ENCODE data around the gene SDHA. TPM values are rescaled to one million over a fixed set of nuclear protein-coding genes. Genes with fewer than 3 reads are reported as not detected.
"Not testable (repeated sequence)": the region's sequence is repeated elsewhere in the genome, so short reads cannot be mapped to it uniquely, and the experiment has no call there.

SDHA gene
- total RNA-seq, 2 experiments from 2014 or later = 130 to 150 TPM

GRCh38 chr5:227375-227774, 9.3 kb downstream of the SDHA start:
- H3K27ac Mint-ChIP-seq, H3K4me3 Mint-ChIP-seq, H3K27me3 Mint-ChIP-seq, H3K9me3 Mint-ChIP-seq, POLR2A ChIA-PET, DNase-seq: not testable (repeated sequence)
- peaks cover 61% of the 10 kb centered on the region for H3K36me3 Mint-ChIP-seq (ENCODE audit: low read depth)
- CTCF ChIA-PET = interaction anchor here (0.7 kb wide), 1 partner anchor 17 kb away, joined by 3 read pairs; no protein-coding TSS in a partner anchor
- peaks cover 13% of the 10 kb centered on the region for H3K4me1 Mint-ChIP-seq

DNA sequence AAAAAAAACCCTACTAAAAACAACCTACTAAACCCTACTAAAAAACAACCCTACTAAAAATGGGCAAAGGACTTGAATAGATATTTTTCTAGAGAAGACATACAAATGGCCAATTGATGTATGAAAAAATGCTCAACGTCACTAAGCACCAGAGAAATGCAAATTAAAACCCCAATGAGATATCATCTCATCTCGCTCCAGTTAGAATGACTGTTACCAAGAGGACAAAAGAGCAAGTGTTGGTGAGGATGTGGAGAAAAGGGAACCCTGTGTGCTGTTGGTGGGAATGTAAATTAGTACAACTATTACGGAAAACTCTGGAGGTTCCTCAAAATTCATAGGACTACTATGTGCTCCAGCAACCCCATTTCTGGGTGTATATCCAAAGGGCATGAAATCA, 10.8 kb downstream of the SDHA start:
- H3K4me1 Mint-ChIP-seq = peaks cover 2% of the 10 kb centered on the region
- POLR2A ChIA-PET = no interaction called here
- no peaks in the 10 kb centered on the region for H3K9me3 Mint-ChIP-seq
- no peak for DNase-seq
- H3K27me3 Mint-ChIP-seq = no peaks in the 10 kb centered on the region
- H3K4me3 Mint-ChIP-seq = no peak overlapping the region
- CTCF ChIA-PET = no interaction called here
- H3K36me3 Mint-ChIP-seq (ENCODE audit: low read depth) = peaks cover 63% of the 10 kb centered on the region
- no peak overlapping the region for H3K27ac Mint-ChIP-seq

GRCh38 chr5:230711-231110, 12.6 kb downstream of the SDHA start:
- H3K27ac Mint-ChIP-seq = no peak overlapping the region
- ChIA-PET CTCF (no interaction called here), POLR2A (no interaction called here)
- DNase-seq = no peak
- no peak overlapping the region for H3K4me3 Mint-ChIP-seq
- no peaks in the 10 kb centered on the region for H3K9me3 Mint-ChIP-seq
- no peaks in the 10 kb centered on the region for H3K27me3 Mint-ChIP-seq
- peaks cover 2% of the 10 kb centered on the region for H3K4me1 Mint-ChIP-seq
- H3K36me3 Mint-ChIP-seq (ENCODE audit: low read depth) = peaks cover 59% of the 10 kb centered on the region

- no peaks in the 10 kb centered on the region for H3K27me3 Mint-ChIP-seq
- peaks cover 58% of the 10 kb centered on the region for H3K36me3 Mint-ChIP-seq (ENCODE audit: low read depth)
- peaks cover 2% of the 10 kb centered on the region for H3K4me1 Mint-ChIP-seq
- no peak overlapping the region for H3K4me3 Mint-ChIP-seq
- DNase-seq = no peak
- peak overlapping the region; percentile 46 for H3K27ac Mint-ChIP-seq
- H3K9me3 Mint-ChIP-seq = no peaks in the 10 kb centered on the region
- ChIA-PET CTCF (interaction anchor here (1.0 kb wide), 1 partner anchor 43 kb away, joined by 3 read pairs; no protein-coding TSS in a partner anchor), POLR2A (no interaction called here)
Observed at GRCh38 chr5:231661-232060, 13.5 kb downstream of the SDHA start.

GRCh38 chr5:233426-233825, 15.3 kb downstream of the SDHA start:
- DNase-seq, H3K9me3 Mint-ChIP-seq, H3K4me3 Mint-ChIP-seq, POLR2A ChIA-PET, CTCF ChIA-PET, H3K4me1 Mint-ChIP-seq, H3K27me3 Mint-ChIP-seq, H3K27ac Mint-ChIP-seq: not testable (repeated sequence)
- H3K36me3 Mint-ChIP-seq (ENCODE audit: low read depth) = peaks cover 50% of the 10 kb centered on the region

- Mint-ChIP-seq H3K27ac (no peak overlapping the region), H3K9me3 (no peaks in the 10 kb centered on the region), H3K36me3 (ENCODE audit: low read depth) (peaks cover 44% of the 10 kb centered on the region), H3K27me3 (no peaks in the 10 kb centered on the region), H3K4me3 (no peak overlapping the region), H3K4me1 (no peaks in the 10 kb centered on the region)
- ChIA-PET POLR2A (no interaction called here), CTCF (no interaction called here)
- DNase-seq = no peak
Observed at GRCh38 chr5:234450-234849, 16.3 kb downstream of the SDHA start.

GRCh38 chr5:235527-235926, 17.4 kb downstream of the SDHA start:
- POLR2A ChIA-PET, H3K4me3 Mint-ChIP-seq, DNase-seq, H3K4me1 Mint-ChIP-seq, H3K27me3 Mint-ChIP-seq, H3K9me3 Mint-ChIP-seq, H3K27ac Mint-ChIP-seq: not testable (repeated sequence)
- H3K36me3 Mint-ChIP-seq (ENCODE audit: low read depth) = peaks cover 53% of the 10 kb centered on the region
- CTCF ChIA-PET = interaction anchor here (0.8 kb wide), 1 partner anchor 15 kb away, joined by 3 read pairs; no protein-coding TSS in a partner anchor

- H3K4me3 Mint-ChIP-seq, H3K27me3 Mint-ChIP-seq, POLR2A ChIA-PET, H3K4me1 Mint-ChIP-seq, H3K9me3 Mint-ChIP-seq, CTCF ChIA-PET, H3K27ac Mint-ChIP-seq, DNase-seq: not testable (repeated sequence)
- H3K36me3 Mint-ChIP-seq (ENCODE audit: low read depth) = peaks cover 60% of the 10 kb centered on the region
Observed at GRCh38 chr5:237931-238330, 19.8 kb downstream of the SDHA start.

DNA sequence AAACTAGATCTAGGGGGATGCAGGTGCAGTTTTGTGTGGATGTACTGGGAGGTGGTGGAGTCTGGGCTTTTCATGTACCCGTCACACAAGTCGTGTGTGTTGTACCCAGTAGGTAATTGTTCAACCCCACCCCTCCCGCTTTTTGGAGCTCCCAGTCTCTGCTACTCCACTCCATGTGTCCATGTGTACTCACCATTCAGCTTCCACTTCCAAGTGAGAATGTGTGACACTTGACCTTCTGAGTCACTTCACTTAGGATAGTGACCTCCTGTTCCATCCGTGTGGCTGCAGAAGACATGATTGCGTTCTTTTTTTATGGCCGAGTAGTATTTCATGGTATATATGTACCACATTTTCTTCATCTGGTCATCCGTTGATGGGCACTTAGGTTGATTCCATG, 22.4 kb downstream of the SDHA start:
- H3K9me3 Mint-ChIP-seq, H3K27ac Mint-ChIP-seq, H3K27me3 Mint-ChIP-seq, POLR2A ChIA-PET, H3K4me3 Mint-ChIP-seq, DNase-seq: not testable (repeated sequence)
- CTCF ChIA-PET = interaction anchor here (0.9 kb wide), 1 partner anchor 81 kb away, joined by 3 read pairs; the partner anchor contains the start of gene AHRR
- Mint-ChIP-seq H3K36me3 (ENCODE audit: low read depth) (peaks cover 57% of the 10 kb centered on the region), H3K4me1 (peaks cover 21% of the 10 kb centered on the region)

- H3K27me3 Mint-ChIP-seq, H3K4me3 Mint-ChIP-seq, CTCF ChIA-PET, POLR2A ChIA-PET, H3K27ac Mint-ChIP-seq, DNase-seq, H3K9me3 Mint-ChIP-seq: not testable (repeated sequence)
- Mint-ChIP-seq H3K36me3 (ENCODE audit: low read depth) (peaks cover 59% of the 10 kb centered on the region), H3K4me1 (peaks cover 21% of the 10 kb centered on the region)
Observed at GRCh38 chr5:241045-241669, 23.0 kb downstream of the SDHA start.

GRCh38 chr5:243683-244367, 25.7 kb downstream of the SDHA start:
- DNase-seq = peak; percentile 23
- peak overlapping the region; percentile 3 for H3K27ac Mint-ChIP-seq
- H3K36me3 Mint-ChIP-seq (ENCODE audit: low read depth) = peaks cover 77% of the 10 kb centered on the region
- CTCF ChIA-PET = interaction anchor here (0.5 kb wide), 1 partner anchor 17 kb away, joined by 3 read pairs; no protein-coding TSS in a partner anchor
- not testable (repeated sequence) for H3K9me3 Mint-ChIP-seq, H3K4me3 Mint-ChIP-seq, H3K27me3 Mint-ChIP-seq
- POLR2A ChIA-PET = interaction anchor here (0.7 kb wide), 1 partner anchor 203 kb away, joined by 4 read pairs; no protein-coding TSS in a partner anchor
- H3K4me1 Mint-ChIP-seq = peaks cover 21% of the 10 kb centered on the region

DNA sequence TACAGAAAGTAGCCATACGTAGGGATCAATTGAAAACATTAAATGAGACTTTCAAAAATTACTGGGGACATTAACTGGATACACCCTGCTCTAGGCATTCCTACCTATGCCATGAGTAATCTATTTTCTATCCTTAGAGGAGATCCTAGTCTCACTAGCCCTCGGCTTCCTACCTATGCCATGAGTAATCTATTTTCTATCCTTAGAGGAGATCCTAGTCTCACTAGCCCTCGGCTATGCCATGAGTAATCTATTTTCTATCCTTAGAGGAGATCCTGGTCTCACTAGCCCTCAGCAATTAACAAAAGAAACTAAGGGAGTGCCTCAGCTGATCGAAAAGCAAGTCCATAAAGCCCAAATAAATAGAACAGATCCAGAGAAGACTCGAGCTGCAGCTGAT, 27.6 kb downstream of the SDHA start:
- DNase-seq, POLR2A ChIA-PET, H3K9me3 Mint-ChIP-seq, H3K4me3 Mint-ChIP-seq, H3K27me3 Mint-ChIP-seq, H3K27ac Mint-ChIP-seq: not testable (repeated sequence)
- Mint-ChIP-seq H3K4me1 (peaks cover 21% of the 10 kb centered on the region), H3K36me3 (ENCODE audit: low read depth) (peaks cover 78% of the 10 kb centered on the region)
- CTCF ChIA-PET = interaction anchor here (1.1 kb wide), 1 partner anchor 90 kb away, joined by 4 read pairs; no protein-coding TSS in a partner anchor

- H3K4me1 Mint-ChIP-seq, H3K9me3 Mint-ChIP-seq, DNase-seq, CTCF ChIA-PET, POLR2A ChIA-PET, H3K27ac Mint-ChIP-seq, H3K4me3 Mint-ChIP-seq, H3K27me3 Mint-ChIP-seq: not testable (repeated sequence)
- peaks cover 68% of the 10 kb centered on the region for H3K36me3 Mint-ChIP-seq (ENCODE audit: low read depth)
Observed at GRCh38 chr5:250396-250795, 32.3 kb downstream of the SDHA start.

DNA sequence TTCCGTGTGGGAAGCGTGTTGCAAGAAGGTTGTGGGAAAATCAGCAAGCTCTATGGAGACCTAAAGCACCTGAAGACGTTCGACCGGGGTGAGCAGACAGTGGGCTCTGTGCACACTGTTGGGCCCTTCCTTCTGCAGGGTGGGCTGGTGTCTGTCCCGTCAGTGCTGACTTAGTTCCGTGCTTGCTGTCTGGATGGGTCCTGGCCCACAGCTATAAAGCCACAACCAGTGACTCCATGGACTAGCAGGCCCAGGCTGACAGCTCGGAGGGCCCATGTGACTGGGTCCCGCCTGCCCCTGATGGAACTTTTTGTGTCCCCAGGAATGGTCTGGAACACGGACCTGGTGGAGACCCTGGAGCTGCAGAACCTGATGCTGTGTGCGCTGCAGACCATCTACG, 32.9 kb downstream of the SDHA start:
- H3K4me3 Mint-ChIP-seq, CTCF ChIA-PET, POLR2A ChIA-PET, H3K27ac Mint-ChIP-seq, H3K4me1 Mint-ChIP-seq, H3K27me3 Mint-ChIP-seq, H3K9me3 Mint-ChIP-seq, DNase-seq: not testable (repeated sequence)
- peaks cover 67% of the 10 kb centered on the region for H3K36me3 Mint-ChIP-seq (ENCODE audit: low read depth)

Measured in activated CD4-positive, alpha-beta T cell treated with anti-CD3 and anti-CD28 coated beads, Interleukin-2, amount 10 ng/mL, durations not matched to agents 7 days and 5 days (primary cell).